K562 (cell line): ENCODE data around the gene ZDHHC8. TPM values are rescaled to one million over a fixed set of nuclear protein-coding genes. Genes with fewer than 3 reads are reported as not detected.

Source experiments
- DNMT1 ChIP-seq: fragments of 450-650 bp; IDR thresholded peaks from 2 replicates; pipeline ENCODE4 v1.6.1; 2016; ENCODE audit warnings: antibody characterized with exemption, mild to moderate bottlenecking
- HBP1 ChIP-seq: fragments of 450-650 bp; formaldehyde crosslinking; IDR thresholded peaks from 2 replicates; pipeline ENCODE4 v1.4.0; 2022; ENCODE audit warnings: missing genetic modification characterization
- NR4A1 ChIP-seq, 2 experiments: fragments of 250-450 bp in 1 of 2; fragments of 450-650 bp in 1 of 2; sonication (Bioruptor Pico) in 1 of 2; IDR thresholded peaks; 2 replicates each; pipeline versions ENCODE4 v1.4.0 to v1.6.1; 2016 to 2020; ENCODE audit warnings: mild to moderate bottlenecking in 2 of 2, missing compliant biosample characterization in 1 of 2, missing genetic modification characterization in 1 of 2, moderate library complexity in 1 of 2
- RBM17 ChIP-seq: fragments of 200-400 bp; formaldehyde crosslinking; IDR thresholded peaks from 2 replicates; pipeline ENCODE4 v1.6.1; 2017; ENCODE audit warnings: low read depth, mild to moderate bottlenecking, low read length, borderline replicate concordance
- SMAD2 ChIP-seq: fragments of 150-350 bp; IDR thresholded peaks from 2 replicates; pipeline ENCODE4 v1.6.1; 2014; ENCODE audit warnings: low read depth, mild to moderate bottlenecking, low read length
- SMAD3 ChIP-seq: fragments of 450-650 bp; formaldehyde crosslinking; conservative IDR thresholded peaks from 2 replicates; pipeline ENCODE4 v1.4.0; 2020; ENCODE audit warnings: mild to moderate bottlenecking
- TGIF2 ChIP-seq: sonication (generic); formaldehyde crosslinking; IDR thresholded peaks from 2 replicates; pipeline ENCODE4 v1.8.1; 2022; ENCODE audit warnings: mild to moderate bottlenecking, missing genetic modification reagents, moderate library complexity
- THRB ChIP-seq: fragments of 450-650 bp; formaldehyde crosslinking; conservative IDR thresholded peaks from 2 replicates; pipeline ENCODE4 v1.4.0; 2022; ENCODE audit warnings: mild to moderate bottlenecking, missing genetic modification characterization
- TSHZ1 ChIP-seq: fragments of 250-450 bp; sonication (Bioruptor Pico); IDR thresholded peaks from 2 replicates; pipeline ENCODE4 v1.4.0; 2020; ENCODE audit warnings: mild to moderate bottlenecking, moderate library complexity
- ZBTB11 ChIP-seq, 3 experiments: fragments of 200-800 bp in 1 of 3; fragments of 250-450 bp in 1 of 3; fragments of 450-650 bp in 1 of 3; sonication (Bioruptor Pico) in 1 of 3; sonication (Bioruptor generic) in 1 of 3; formaldehyde crosslinking in 1 of 3; IDR thresholded peaks; 2 replicates each; pipeline versions ENCODE4 v1.6.1 to v1.8.0; 2016 to 2022; ENCODE audit warnings: mild to moderate bottlenecking in 2 of 3, missing genetic modification characterization in 2 of 3, missing compliant biosample characterization in 1 of 3, moderate library complexity in 1 of 3
- ZNF583 ChIP-seq: fragments of 250-450 bp; sonication (Bioruptor Pico); IDR thresholded peaks from 2 replicates; pipeline ENCODE4 v1.4.0; 2020
- ZNF668 ChIP-seq: fragments of 250-450 bp; sonication (Bioruptor Pico); IDR thresholded peaks from 2 replicates; pipeline ENCODE4 v1.8.0; 2022; ENCODE audit warnings: mild to moderate bottlenecking, inconsistent platforms
- ZNF785 ChIP-seq: fragments of 250-450 bp; sonication (Bioruptor Pico); IDR thresholded peaks from 2 replicates; pipeline ENCODE4 v1.4.0; 2020; ENCODE audit warnings: mild to moderate bottlenecking
- polyA plus RNA-seq, 8 experiments: library from polyadenylated mRNA; depleted of rRNA in 4 of 8; stranded (reverse) in 5 of 8; unstranded in 3 of 8; fragments of >200 nt; fragmentation: Nextera tagmentation in 2 of 8; fragmentation: Illumina TruSeq in 1 of 8; extraction: Ambion mirVana in 2 of 8; extraction: Trizol in 1 of 8; gene quantifications; 2 replicates each; pipeline versions ENCODE4 v1.2.1 to v1.2.3, GENCODE V29; 2011 to 2014; ENCODE audit warnings: inconsistent platforms in 1 of 8, missing spikeins in 1 of 8
- total RNA-seq, 7 experiments: library from RNA; depleted of rRNA in 6 of 7; stranded (reverse); fragments of >200 nt in 6 of 7; fragmentation: Illumina TruSeq in 2 of 7; extraction: Trizol in 2 of 7; gene quantifications; 2 replicates each; pipeline versions ENCODE4 v1.2.1 to v1.2.3, GENCODE V29; 2011 to 2021; ENCODE audit warnings: low replicate concordance in 1 of 7
- TF ChIP-seq, protein P1 (sequence below): fragments of 250-450 bp; sonication (Bioruptor Pico); IDR thresholded peaks from 2 replicates; pipeline ENCODE4 v1.5.0; 2020; ENCODE audit warnings: mild to moderate bottlenecking

Gene ZDHHC8
- total and polyA plus RNA-seq, 9 of the 15 experiments (the other 6 are each of a cell fraction or from before 2014, with no cell fraction given) = 0.04 to 109 (median 16.4) TPM

- TF ChIP-seq, protein P1, sequence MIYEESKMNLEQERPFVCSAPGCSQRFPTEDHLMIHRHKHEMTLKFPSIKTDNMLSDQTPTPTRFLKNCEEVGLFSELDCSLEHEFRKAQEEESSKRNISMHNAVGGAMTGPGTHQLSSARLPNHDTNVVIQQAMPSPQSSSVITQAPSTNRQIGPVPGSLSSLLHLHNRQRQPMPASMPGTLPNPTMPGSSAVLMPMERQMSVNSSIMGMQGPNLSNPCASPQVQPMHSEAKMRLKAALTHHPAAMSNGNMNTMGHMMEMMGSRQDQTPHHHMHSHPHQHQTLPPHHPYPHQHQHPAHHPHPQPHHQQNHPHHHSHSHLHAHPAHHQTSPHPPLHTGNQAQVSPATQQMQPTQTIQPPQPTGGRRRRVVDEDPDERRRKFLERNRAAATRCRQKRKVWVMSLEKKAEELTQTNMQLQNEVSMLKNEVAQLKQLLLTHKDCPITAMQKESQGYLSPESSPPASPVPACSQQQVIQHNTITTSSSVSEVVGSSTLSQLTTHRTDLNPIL = no peak
- TF ChIP-seq RBM17 (no peak), SMAD3 (CRISPR knock-in tag) (no peak), ZNF668 (no peak), TSHZ1 (no peak), SMAD2 (no peak), TGIF2 (CRISPR knock-in tag) (no peak), NR4A1 (CRISPR knock-in tag; IDR thresholded peaks at IDR 0.05) (peak; percentile 74; the same call in 1 of the 2 replicates), NR4A1 (tag; IDR thresholded peaks at IDR 0.05) (no peak), ZNF583 (CRISPR knock-in tag) (peak; percentile 84), ZNF785 (CRISPR knock-in tag) (no peak), THRB (CRISPR knock-in tag) (no peak), DNMT1 (no peak), HBP1 (peak; percentile 80; the same call in 1 of the 2 replicates), ZBTB11 (CRISPR knock-in tag; IDR thresholded peaks at IDR 0.05) (0 out of 6 replicates have a peak, but pooled peaks of 1 of the 3 experiments have one; percentile 16)
Observed at GRCh38 chr22:20107951-20108756, 23.4 kb upstream of the ZDHHC8 start (continued).
